GM23338 (cell line): ENCODE data around the gene GADD45A. TPM values are rescaled to one million over a fixed set of nuclear protein-coding genes. Genes with fewer than 3 reads are reported as not detected.
"Not testable (repeated sequence)": the region's sequence is repeated elsewhere in the genome, so short reads cannot be mapped to it uniquely, and the experiment has no call there.

ENCODE experiments used
- ATAC-seq: fragments of 200-7000 bp; cut with Tn5 transposase; 3 replicates; pipeline ENCODE4 v1.9.1; 2020
- DNase-seq: peaks from one replicate; pipeline ENCODE4 v3.0.0-alpha.2; 2015; ENCODE audit warnings: low spot score
- H2AFZ ChIP-seq: fragments of 200-600 bp; sonication (generic); 2 replicates; pipeline ENCODE4 v1.8.0; 2016; ENCODE audit warnings: antibody characterized with exemption, mild to moderate bottlenecking, moderate library complexity
- H3F3A ChIP-seq: fragments of 200-600 bp; sonication (generic); replicated peaks from 2 replicates; pipeline ENCODE4 v1.8.0; 2017; ENCODE audit warnings: antibody characterized with exemption, mixed run types, low read depth
- H3K27ac ChIP-seq: fragments of 200-600 bp; sonication (generic); 2 replicates; pipeline ENCODE4 v1.6.1; 2016; ENCODE audit warnings: low read depth
- H3K27me3 ChIP-seq: fragments of 200-600 bp; sonication (generic); 2 replicates; pipeline ENCODE4 v1.8.0; 2016; ENCODE audit warnings: mild to moderate bottlenecking, mixed run types, moderate library complexity; ENCODE audit not compliant: insufficient read depth
- H3K36me3 ChIP-seq: fragments of 200-600 bp; sonication (generic); 2 replicates; pipeline ENCODE4 v1.8.0; 2016; ENCODE audit warnings: mild to moderate bottlenecking; ENCODE audit not compliant: insufficient read depth
- H3K4me1 ChIP-seq: fragments of 200-600 bp; sonication (generic); 2 replicates; pipeline ENCODE4 v1.8.0; 2016; ENCODE audit warnings: mild to moderate bottlenecking, moderate library complexity; ENCODE audit not compliant: insufficient read depth
- H3K4me2 ChIP-seq: fragments of 200-600 bp; sonication (generic); 2 replicates; pipeline ENCODE4 v1.7.1; 2017; ENCODE audit warnings: mixed run types
- H3K4me3 ChIP-seq: fragments of 200-600 bp; sonication (generic); 2 replicates; pipeline ENCODE4 v1.6.1; 2016; ENCODE audit warnings: mixed run types
- H3K79me2 ChIP-seq: fragments of 200-600 bp; sonication (generic); replicated peaks from 2 replicates; pipeline ENCODE4 v1.8.0; 2017; ENCODE audit warnings: mild to moderate bottlenecking; ENCODE audit not compliant: insufficient read depth
- H3K9me2 ChIP-seq: fragments of 200-600 bp; sonication (generic); 2 replicates; pipeline ENCODE4 v1.8.0; 2017; ENCODE audit not compliant: insufficient read depth
- H4K20me1 ChIP-seq: fragments of 200-600 bp; sonication (generic); replicated peaks from 2 replicates; pipeline ENCODE4 v1.8.0; 2017; ENCODE audit warnings: mild to moderate bottlenecking; ENCODE audit not compliant: insufficient read depth
- H3K27ac Mint-ChIP-seq: 2 replicates; pipeline ENCODE4 v1.8.0; 2020; ENCODE audit warnings: inconsistent platforms, mild to moderate bottlenecking, moderate library complexity, mixed read lengths
- H3K27me3 Mint-ChIP-seq: 3 replicates; pipeline ENCODE4 v1.8.0; 2022; ENCODE audit warnings: low read depth, mild to moderate bottlenecking, moderate library complexity, mixed read lengths, inconsistent platforms; ENCODE audit not compliant: insufficient read depth, poor library complexity
- H3K36me3 Mint-ChIP-seq: 3 replicates; pipeline ENCODE4 v1.8.0; 2021; ENCODE audit warnings: low read depth, mild to moderate bottlenecking, inconsistent platforms, moderate library complexity, mixed read lengths
- H3K4me1 Mint-ChIP-seq: 3 replicates; pipeline ENCODE4 v1.8.0; 2020; ENCODE audit warnings: mild to moderate bottlenecking, inconsistent platforms, mixed read lengths
- H3K4me3 Mint-ChIP-seq: 3 replicates; pipeline ENCODE4 v1.8.0; 2021; ENCODE audit warnings: moderate library complexity, mild to moderate bottlenecking, inconsistent platforms, mixed read lengths
- H3K9me3 Mint-ChIP-seq: 3 replicates; pipeline ENCODE4 v1.8.0; 2020; ENCODE audit warnings: moderate library complexity, mild to moderate bottlenecking, inconsistent platforms, mixed read lengths
- CREB1 ChIP-seq: fragments of 250-450 bp; sonication (Bioruptor Pico); IDR thresholded peaks from 2 replicates; pipeline ENCODE4 v1.5.0; 2020; ENCODE audit warnings: low read depth, mild to moderate bottlenecking, moderate library complexity
- ETS1 ChIP-seq: IDR thresholded peaks from 2 replicates; pipeline ENCODE4 v1.6.1; 2016; ENCODE audit warnings: antibody characterized with exemption
- EZH2 ChIP-seq: fragments of 200-600 bp; sonication (generic); IDR thresholded peaks from one replicate; pipeline ENCODE4 v1.8.0; 2017; ENCODE audit warnings: antibody characterized with exemption, mild to moderate bottlenecking, low read depth; ENCODE audit not compliant: unreplicated experiment
- EZH2phosphoT487 ChIP-seq: fragments of 200-600 bp; sonication (generic); IDR thresholded peaks from one replicate; pipeline ENCODE4 v1.8.1; 2018; ENCODE audit warnings: antibody characterized with exemption; ENCODE audit not compliant: unreplicated experiment
- STAT1 ChIP-seq: IDR thresholded peaks from one replicate; pipeline ENCODE4 v1.6.1; 2016; ENCODE audit warnings: antibody characterized with exemption; ENCODE audit not compliant: unreplicated experiment
- ZNF114 ChIP-seq: fragments of 250-450 bp; sonication (Bioruptor Pico); IDR thresholded peaks from 2 replicates; pipeline ENCODE4 v1.5.0; 2020; ENCODE audit warnings: mild to moderate bottlenecking, moderate library complexity
- ZNF331 ChIP-seq: fragments of 250-450 bp; sonication (Bioruptor Pico); IDR thresholded peaks from 2 replicates; pipeline ENCODE4 v1.5.0; 2020; ENCODE audit warnings: low read depth, mild to moderate bottlenecking, moderate library complexity
- ZNF462 ChIP-seq: fragments of 250-450 bp; sonication (Bioruptor Pico); IDR thresholded peaks from 2 replicates; pipeline ENCODE4 v1.5.0; 2020; ENCODE audit warnings: mild to moderate bottlenecking, moderate library complexity
- polyA plus RNA-seq: library from polyadenylated mRNA; unstranded; fragments of >200 nt; fragmentation: Nextera tagmentation; extraction: Ambion mirVana; gene quantifications from 2 replicates; pipeline ENCODE4 v1.2.1, GENCODE V29; 2016
- total RNA-seq: library from RNA; depleted of rRNA; stranded (reverse); fragments of >200 nt; shearing (Covaris generic); gene quantifications from 2 replicates; pipeline ENCODE4 v1.2.3, GENCODE V29; 2014

The GADD45A gene
- total and polyA plus RNA-seq, 2 experiments from 2014 or later, result 25.9 to 39.5 TPM

GRCh38 chr1:67655581-67655980 lies 29.4 kb upstream of the GADD45A start (continued):
- TF ChIP-seq ETS1 (no peak), ZNF331 (CRISPR knock-in tag) (no peak), STAT1 (no peak)

- H3K36me3 Mint-ChIP-seq, H3K27me3 Mint-ChIP-seq, H3K4me3 ChIP-seq, H2AFZ ChIP-seq, H3K4me1 ChIP-seq, H3K9me2 ChIP-seq, H3K4me3 Mint-ChIP-seq, DNase-seq, H3K9me3 Mint-ChIP-seq, H3K27ac Mint-ChIP-seq, H3K4me2 ChIP-seq, H3K27ac ChIP-seq, H3F3A ChIP-seq, H4K20me1 ChIP-seq, H3K79me2 ChIP-seq, ATAC-seq, H3K36me3 ChIP-seq, H3K27me3 ChIP-seq: not testable (repeated sequence)
- H3K4me1 Mint-ChIP-seq, result peaks cover 19% of the 10 kb centered on the region
These were observed 27.8 kb upstream of the GADD45A start for GRCh38 chr1:67657152-67657551.

- no peaks in the 10 kb centered on the region for H3F3A ChIP-seq
- H3K27me3 Mint-ChIP-seq, result no peaks in the 10 kb centered on the region
- H2AFZ ChIP-seq, result no peak overlapping the region
- no peaks in the 10 kb centered on the region for H3K9me2 ChIP-seq
- H3K4me1 ChIP-seq, result no peaks in the 10 kb centered on the region
- no peaks in the 10 kb centered on the region for H4K20me1 ChIP-seq
- no peak overlapping the region for H3K27ac ChIP-seq
- H3K4me2 ChIP-seq, result no peak overlapping the region
- no peak overlapping the region for H3K4me3 Mint-ChIP-seq
- H3K36me3 Mint-ChIP-seq, result no peaks in the 10 kb centered on the region
- H3K36me3 ChIP-seq, result no peaks in the 10 kb centered on the region
- no peaks in the 10 kb centered on the region for H3K79me2 ChIP-seq
- no peaks in the 10 kb centered on the region; the same call in 2 of the 3 replicates for H3K9me3 Mint-ChIP-seq
- ATAC-seq (no peak), DNase-seq (no peak)
- no peaks in the 10 kb centered on the region for H3K27me3 ChIP-seq
- peaks cover 7% of the 10 kb centered on the region for H3K4me1 Mint-ChIP-seq
- no peak overlapping the region for H3K27ac Mint-ChIP-seq
- no peak overlapping the region for H3K4me3 ChIP-seq
- TF ChIP-seq STAT1 (no peak), EZH2phosphoT487 (no peak), ZNF462 (CRISPR knock-in tag) (no peak), EZH2 (no peak), ZNF114 (no peak), ETS1 (no peak), CREB1 (CRISPR knock-in tag) (no peak)
These were observed 25.8 kb upstream of the GADD45A start for GRCh38 chr1:67659229-67659628.
